IMR-90 (cell line): ENCODE results near the gene GSTA1. TPM values are rescaled to one million over a fixed set of nuclear protein-coding genes. Genes with fewer than 3 reads are reported as not detected.
"Not testable (repeated sequence)": the region's sequence is repeated elsewhere in the genome, so short reads cannot be mapped to it uniquely, and the experiment has no call there.

Experiments
- ATAC-seq: fragments of 200-7000 bp; cut with Tn5 transposase; 2 replicates; pipeline ENCODE4 v1.9.1; 2020; ENCODE audit warnings: low read depth, mild to moderate bottlenecking, moderate library complexity
- BruUV-seq: library from RNA; stranded (reverse); fragments of 400-500 nt; replicated peaks from 2 replicates; lab custom pipeline; 2021; lab: Mats Ljungman, UMichigan
- CTCF ChIA-PET: fragments of 300-600 bp; formaldehyde crosslinking; extraction: SDS; loops from one replicate; lab custom pipeline; 2021; ENCODE audit warnings: antibody characterized with exemption; lab: Yijun Ruan, JAX
- POLR2A ChIA-PET: fragments of 300-600 bp; sonication (Branson Sonifier 250); formaldehyde crosslinking; loops from one replicate; lab custom pipeline; 2022; ENCODE audit warnings: antibody characterized with exemption; ENCODE audit not compliant: unreplicated experiment; lab: Charles Lee
- DNase-seq: peaks from one replicate; pipeline ENCODE4 v3.0.0; 2013
- H2AFZ ChIP-seq: replicated peaks from 2 replicates; pipeline ENCODE3; 2013; ENCODE audit warnings: low read length, mild to moderate bottlenecking; ENCODE audit not compliant: poor library complexity
- H2AK5ac ChIP-seq: 2 replicates; pipeline ENCODE4 v1.6.1; 2013; ENCODE audit warnings: low read depth, low read length, inconsistent platforms
- H2AK9ac ChIP-seq: replicated peaks from 2 replicates; pipeline ENCODE3; 2013; ENCODE audit warnings: mild to moderate bottlenecking, low read depth, low read length, moderate library complexity; ENCODE audit not compliant: poor library complexity
- H2BK120ac ChIP-seq: 2 replicates; pipeline ENCODE4 v1.6.1; 2013; ENCODE audit warnings: low read depth, low read length, inconsistent platforms
- H2BK15ac ChIP-seq: 3 replicates; pipeline ENCODE4 v1.6.1; 2013; ENCODE audit warnings: low read depth, low read length, inconsistent platforms
- H2BK20ac ChIP-seq: 2 replicates; pipeline ENCODE4 v1.6.1; 2013; ENCODE audit warnings: low read depth, mild to moderate bottlenecking, inconsistent platforms, low read length, moderate library complexity
- H2BK5ac ChIP-seq: 2 replicates; pipeline ENCODE4 v1.6.1; 2013; ENCODE audit warnings: mild to moderate bottlenecking, low read depth, low read length, inconsistent platforms; ENCODE audit not compliant: poor library complexity, severe bottlenecking
- H3K14ac ChIP-seq: replicated peaks from 2 replicates; pipeline ENCODE4 v1.6.1; 2013; ENCODE audit warnings: low read depth, low read length, inconsistent platforms
- H3K18ac ChIP-seq: 2 replicates; pipeline ENCODE4 v1.6.1; 2013; ENCODE audit warnings: low read depth, low read length, control low read depth
- H3K23ac ChIP-seq: 2 replicates; pipeline ENCODE4 v1.6.1; 2013; ENCODE audit warnings: low read depth, low read length, inconsistent platforms
- H3K27ac ChIP-seq: 2 replicates; pipeline ENCODE4 v1.5.1; 2013; ENCODE audit warnings: mild to moderate bottlenecking, control low read depth, low read length; ENCODE audit not compliant: insufficient read depth
- H3K27me3 ChIP-seq: 2 replicates; pipeline ENCODE4 v1.6.1; 2013; ENCODE audit warnings: low read length; ENCODE audit not compliant: control insufficient read depth, insufficient read depth
- H3K36me3 ChIP-seq: 2 replicates; pipeline ENCODE4 v1.6.1; 2013; ENCODE audit warnings: low read length, mixed read lengths; ENCODE audit not compliant: control insufficient read depth, insufficient read depth
- H3K4ac ChIP-seq: 2 replicates; pipeline ENCODE4 v1.6.1; 2013; ENCODE audit warnings: low read depth, low read length, inconsistent platforms
- H3K4me1 ChIP-seq: 2 replicates; pipeline ENCODE4 v1.6.1; 2013; ENCODE audit warnings: low read length, mixed read lengths; ENCODE audit not compliant: control insufficient read depth, insufficient read depth
- H3K4me2 ChIP-seq: 2 replicates; pipeline ENCODE4 v1.6.1; 2013; ENCODE audit warnings: low read depth, mild to moderate bottlenecking, control low read depth, low read length, moderate library complexity
- H3K4me3 ChIP-seq: 2 replicates; pipeline ENCODE4 v1.5.1; 2013; ENCODE audit warnings: low read depth, mild to moderate bottlenecking, control low read depth, low read length, moderate library complexity; ENCODE audit not compliant: insufficient read depth
- H3K56ac ChIP-seq: 2 replicates; pipeline ENCODE4 v1.6.1; 2013; ENCODE audit warnings: low read length, inconsistent platforms; ENCODE audit not compliant: insufficient read depth; ENCODE audit errors: extremely low read depth
- H3K79me1 ChIP-seq, 2 experiments: 2 replicates each; pipeline ENCODE4 v1.6.1; 2013; ENCODE audit warnings: low read length in 2 of 2, inconsistent platforms in 1 of 2, low read depth in 1 of 2
- H3K9ac ChIP-seq: 2 replicates; pipeline ENCODE4 v1.6.1; 2013; ENCODE audit warnings: low read depth, low read length, control low read depth
- H3K9me1 ChIP-seq: 2 replicates; pipeline ENCODE4 v1.6.1; 2013; ENCODE audit warnings: low read length, inconsistent platforms; ENCODE audit not compliant: insufficient read depth
- H3K9me3 ChIP-seq: 2 replicates; pipeline ENCODE4 v1.6.1; 2013; ENCODE audit warnings: low read length; ENCODE audit not compliant: control insufficient read depth, insufficient read depth
- H4K20me1 ChIP-seq: 2 replicates; pipeline ENCODE4 v1.6.1; 2013; ENCODE audit warnings: low read length, inconsistent platforms; ENCODE audit not compliant: insufficient read depth
- H4K5ac ChIP-seq: 2 replicates; pipeline ENCODE4 v1.6.1; 2013; ENCODE audit warnings: mild to moderate bottlenecking, low read depth, low read length, control low read depth
- H4K8ac ChIP-seq, 2 experiments: 2 replicates each; pipeline ENCODE4 v1.6.1; 2013; ENCODE audit warnings: low read depth in 2 of 2, low read length in 2 of 2, control low read depth in 1 of 2, inconsistent platforms in 1 of 2
- H4K91ac ChIP-seq: 2 replicates; pipeline ENCODE4 v1.6.1; 2013; ENCODE audit warnings: low read depth, low read length, inconsistent platforms; ENCODE audit not compliant: insufficient read depth
- WGBS, 2 experiments: methylation state at CpG; one replicate each; pipeline versions ENCODE4 v1.1.5 to v1.1.7; 2013; ENCODE audit warnings: missing lambda C conversion rate in 2 of 2; ENCODE audit not compliant: insufficient read length in 1 of 2; ENCODE audit errors: extremely low coverage in 2 of 2; 5-methylcytosine and 5-hydroxymethylcytosine counted together
- dilution Hi-C: fragments of 300-500 bp; cut with HindIII; formaldehyde crosslinking; loops from one replicate; pipeline ENCODE4 v1.14.3; 2018; ENCODE audit warnings: low sequenced_read_pairs; ENCODE audit not compliant: unreplicated experiment
- in situ Hi-C: fragments of 300-500 bp; cut with MboI; formaldehyde crosslinking; loops from 3 replicates; pipeline ENCODE4 v1.14.3; 2019; ENCODE audit warnings: low sequenced_read_pairs, inconsistent platforms, mixed read lengths
- intact Hi-C: fragments of 100-400 bp; cut with micrococcal nuclease; formaldehyde crosslinking; loops from 2 replicates; pipeline ENCODE4 v1.10.0; 2022
- polyA plus RNA-seq, 3 experiments: library from polyadenylated mRNA; depleted of rRNA; stranded (reverse); fragments of >200 nt; gene quantifications; 2 replicates each; pipeline ENCODE4 v1.2.3, GENCODE V29; 2012; ENCODE audit warnings: low replicate concordance in 1 of 3
- total RNA-seq: library from RNA; depleted of rRNA; stranded (reverse); fragments of >200 nt; gene quantifications from 2 replicates; pipeline ENCODE4 v1.2.3, GENCODE V29; 2012

The GSTA1 gene
- total and polyA plus RNA-seq, 2 of the 4 experiments (the other 2 are of a cell fraction): 0.18 to 0.31 TPM

DNA sequence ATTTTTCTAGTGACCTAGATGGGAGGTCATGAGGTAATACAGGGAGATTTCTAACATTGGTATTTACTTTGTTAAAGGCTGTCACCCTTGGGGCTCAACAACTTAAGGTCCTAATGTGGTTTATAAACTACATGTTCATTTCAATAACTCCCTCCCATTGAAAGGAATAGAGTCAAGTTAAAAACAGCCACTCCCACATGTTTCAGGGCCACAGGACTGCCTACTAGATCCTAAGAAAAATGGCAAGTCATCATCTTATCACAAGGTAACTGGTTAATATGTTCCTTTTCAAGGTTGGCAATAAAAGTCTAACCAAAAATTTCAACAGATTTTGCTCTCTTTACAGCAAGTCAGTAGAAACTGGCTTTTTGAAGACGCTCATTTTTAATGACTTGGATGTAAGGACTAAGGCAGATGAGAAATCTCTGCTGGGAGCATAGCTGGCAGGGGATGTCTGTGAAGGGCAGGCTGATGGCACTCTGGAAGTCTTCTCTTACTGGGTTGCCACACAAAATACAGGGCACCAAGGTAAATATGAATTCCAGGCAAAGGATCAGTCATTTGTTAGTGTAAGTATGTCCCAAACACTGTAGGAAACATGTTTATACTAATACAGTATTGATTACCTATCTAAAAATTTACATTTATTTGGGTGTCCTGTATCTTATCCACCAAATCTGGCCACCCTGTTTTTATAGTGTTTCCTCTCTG lies 23.6 kb upstream of the GSTA1 start:
- WGBS, 2 experiments: no CpG with 5 or more reads among the region's 1 CpG
- H2BK20ac ChIP-seq, H2BK5ac ChIP-seq, H3K27ac ChIP-seq, POLR2A ChIA-PET, H3K23ac ChIP-seq, H4K91ac ChIP-seq, DNase-seq, H3K56ac ChIP-seq, H3K9me3 ChIP-seq, H3K79me1 ChIP-seq, H4K5ac ChIP-seq, H2AK5ac ChIP-seq, H3K14ac ChIP-seq, BruUV-seq, ATAC-seq, H3K4me2 ChIP-seq, dilution Hi-C loops, H2BK15ac ChIP-seq, H3K4me3 ChIP-seq, H3K36me3 ChIP-seq, H4K8ac ChIP-seq, H2AK9ac ChIP-seq, H3K9me1 ChIP-seq, H3K18ac ChIP-seq, H3K4ac ChIP-seq, intact Hi-C loops, H2BK120ac ChIP-seq, H3K4me1 ChIP-seq, H3K9ac ChIP-seq, H4K20me1 ChIP-seq, H2AFZ ChIP-seq, CTCF ChIA-PET, H3K27me3 ChIP-seq: not testable (repeated sequence)
- in situ Hi-C loops: loop anchor here (5.0 kb wide), 1 partner anchor 40 kb away; no protein-coding TSS in a partner anchor
